Fibroblast of peridontal ligament (primary cell): Measurements from ENCODE around the gene PAPOLB.
A peak's percentile ranks its signal among the peaks of the same experiment; 100 is the strongest.
"Not testable (repeated sequence)": the region's sequence is repeated elsewhere in the genome, so short reads cannot be mapped to it uniquely, and the experiment has no call there.

Experiments
- DNase-seq: peaks from one replicate; pipeline ENCODE4 v3.0.0-alpha.2; 2010; ENCODE audit errors: extremely low read depth

PAPOLB gene

DNA sequence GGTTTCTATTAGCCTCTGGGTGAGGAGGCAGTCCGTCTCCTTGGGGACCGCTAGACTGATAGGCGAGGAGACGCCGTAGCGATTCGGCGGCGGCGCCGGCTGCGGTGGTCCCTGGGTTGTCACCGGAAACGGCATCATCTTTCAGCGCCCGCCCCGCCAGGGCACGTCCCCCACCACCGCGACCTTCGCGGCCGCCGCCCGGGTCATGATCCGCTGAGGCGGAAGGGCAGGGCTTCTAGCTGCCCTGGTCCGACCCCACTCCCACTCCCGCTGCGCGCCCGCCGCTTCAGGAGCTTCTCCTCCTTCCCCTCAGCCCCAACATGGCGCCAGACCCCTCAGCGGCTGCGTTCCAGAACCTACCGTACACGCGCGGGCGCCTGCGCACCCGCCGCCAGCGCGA lies at the start of gene PAPOLB:
Gene PAPOLB, minus strand, starts transcription at position 358 of the 400 bp plus-strand sequence. Its CDS starts 220 bp downstream, at position 138.
- DNase-seq, result no peak

DNA sequence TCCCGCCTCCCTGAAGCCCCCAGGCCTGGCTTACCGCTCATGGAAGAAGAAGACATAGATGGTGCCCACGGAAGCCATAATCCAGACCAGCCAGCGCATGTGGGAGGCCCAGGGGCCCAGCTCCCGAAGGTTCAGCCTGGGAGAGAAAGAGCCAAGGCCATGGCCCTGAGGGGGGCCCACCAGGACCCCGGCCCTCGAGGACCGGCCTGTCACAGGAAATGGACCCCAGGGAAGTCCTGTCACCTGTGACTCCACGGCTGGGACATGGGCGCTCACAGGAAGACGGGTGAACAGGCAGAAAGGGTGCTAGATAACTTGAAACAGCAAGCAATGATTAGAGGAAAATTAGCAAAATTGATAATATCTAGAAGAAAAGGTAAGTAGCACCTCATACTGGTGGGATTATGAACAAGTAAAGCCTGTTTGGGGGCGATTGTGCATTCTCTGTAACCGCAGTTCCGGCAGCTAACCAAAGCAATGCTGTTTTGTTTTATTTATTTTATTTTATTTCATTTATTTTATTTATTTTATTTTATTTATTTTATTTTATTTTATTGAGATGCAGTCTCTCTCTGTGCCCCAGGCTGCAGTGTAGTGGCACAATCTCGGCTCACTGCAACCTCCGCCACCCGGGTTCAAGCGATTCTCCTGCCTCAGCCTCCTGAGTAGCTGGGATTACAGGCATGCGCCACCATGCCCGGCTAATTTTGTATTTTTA lies 49.4 kb upstream of the PAPOLB start:
- no peak for DNase-seq

GRCh38 chr7:4906682-4907081 lies 44.9 kb upstream of the PAPOLB start:
- DNase-seq, result no peak

GRCh38 chr7:4905171-4905570 lies 43.3 kb upstream of the PAPOLB start:
- DNase-seq, result no peak

- DNase-seq, result no peak
Measured at GRCh38 chr7:4904346-4904745, 42.5 kb upstream of the PAPOLB start.

GRCh38 chr7:4895766-4896165 lies 33.9 kb upstream of the PAPOLB start:
- DNase-seq, result no peak

DNA sequence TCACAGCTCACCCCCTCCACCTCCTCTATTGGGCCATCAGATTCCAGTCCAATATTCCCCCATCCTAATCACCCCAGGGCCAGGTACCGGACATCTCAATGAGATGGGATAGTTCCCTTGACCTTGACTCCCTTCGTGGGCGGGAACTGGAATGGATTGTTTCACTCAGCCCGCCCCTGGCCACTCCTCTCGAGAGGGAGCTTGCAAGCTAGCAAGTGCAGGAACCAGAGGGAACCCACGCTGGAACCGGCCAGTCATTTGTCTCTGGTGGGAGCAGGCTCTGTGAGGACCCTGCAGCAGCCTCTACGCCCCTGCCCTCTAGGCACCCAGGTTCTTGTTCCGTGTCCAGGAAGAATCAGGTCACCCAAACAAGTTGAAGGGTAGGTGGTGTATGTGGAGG lies 32.7 kb upstream of the PAPOLB start:
- no peak for DNase-seq

- DNase-seq, result no peak
Measured at GRCh38 chr7:4893929-4894475, 32.2 kb upstream of the PAPOLB start.

- DNase-seq, result not testable (repeated sequence)
Measured at GRCh38 chr7:4893188-4893587, 31.4 kb upstream of the PAPOLB start.

- DNase-seq, result not testable (repeated sequence)
Measured at GRCh38 chr7:4891522-4891921, 29.7 kb upstream of the PAPOLB start.

- no peak for DNase-seq
Measured at GRCh38 chr7:4889682-4890081, 27.9 kb upstream of the PAPOLB start.

DNA sequence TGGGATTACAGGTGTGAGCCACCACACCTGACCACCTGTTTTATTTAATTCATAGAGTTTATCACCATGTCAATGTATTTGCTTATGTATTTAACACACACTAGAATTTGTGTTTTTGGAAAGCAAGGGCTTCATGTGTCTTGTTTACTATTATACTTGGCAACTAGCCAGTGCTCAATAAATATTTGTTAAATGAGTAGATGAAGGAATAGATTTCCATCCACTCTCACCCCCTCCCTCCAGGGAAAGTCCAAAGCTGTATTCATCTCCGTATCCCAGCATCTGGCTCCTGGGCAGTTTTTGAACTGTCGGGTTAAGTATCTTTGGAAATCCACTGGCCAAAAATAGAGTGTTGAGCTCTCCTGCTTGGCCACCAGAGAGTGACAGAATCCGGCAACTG lies 26.3 kb upstream of the PAPOLB start:
- no peak for DNase-seq

DNA sequence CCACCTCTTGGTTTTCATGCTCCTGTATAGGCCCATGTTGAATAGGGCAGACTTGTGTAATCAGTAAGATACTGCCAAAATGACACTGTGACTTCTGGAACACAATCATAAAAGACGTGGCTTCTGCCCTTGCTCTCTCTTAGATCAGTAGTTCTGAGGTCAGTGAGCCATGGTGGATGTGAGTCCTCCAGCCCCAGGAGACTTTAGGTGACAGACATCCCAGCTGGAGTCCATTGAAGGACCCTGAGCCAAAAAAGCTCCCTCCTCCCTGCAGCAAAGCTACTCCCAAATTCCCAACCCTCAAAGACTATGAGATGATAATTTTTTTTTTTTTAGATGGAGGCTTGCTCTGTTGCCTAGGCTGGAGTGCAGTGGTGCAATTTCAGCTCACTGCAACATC lies 24.8 kb upstream of the PAPOLB start:
- no peak for DNase-seq

GRCh38 chr7:4885317-4885807 lies 23.5 kb upstream of the PAPOLB start:
- no peak for DNase-seq

GRCh38 chr7:4884164-4884563 lies 22.3 kb upstream of the PAPOLB start:
- no peak for DNase-seq

- peak; percentile 81 for DNase-seq
Measured at GRCh38 chr7:4883372-4884144, 21.7 kb upstream of the PAPOLB start, which contains the start of gene RADIL. RADIL (minus strand) TSS chr7:4883716; CDS start chr7:4878139, 5,577 bp downstream.

DNA sequence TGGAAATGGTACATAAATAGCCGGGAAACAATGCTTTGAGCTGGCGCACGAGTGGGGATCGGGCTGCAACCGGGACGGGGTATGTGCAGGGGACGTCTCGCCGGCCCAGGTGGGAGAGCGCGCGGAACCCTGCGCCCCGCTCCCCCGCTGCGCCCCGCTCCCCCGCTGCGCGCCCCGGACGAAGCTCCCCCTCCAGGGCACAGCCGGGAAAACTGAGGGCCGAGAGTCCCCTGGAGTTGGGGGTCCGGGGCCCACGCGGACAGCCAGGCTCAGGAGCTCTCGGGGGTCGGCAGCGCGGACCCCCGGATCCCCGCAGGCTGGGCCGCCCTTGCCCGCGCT lies 21.2 kb upstream of the PAPOLB start:
- DNase-seq, result no peak

DNA sequence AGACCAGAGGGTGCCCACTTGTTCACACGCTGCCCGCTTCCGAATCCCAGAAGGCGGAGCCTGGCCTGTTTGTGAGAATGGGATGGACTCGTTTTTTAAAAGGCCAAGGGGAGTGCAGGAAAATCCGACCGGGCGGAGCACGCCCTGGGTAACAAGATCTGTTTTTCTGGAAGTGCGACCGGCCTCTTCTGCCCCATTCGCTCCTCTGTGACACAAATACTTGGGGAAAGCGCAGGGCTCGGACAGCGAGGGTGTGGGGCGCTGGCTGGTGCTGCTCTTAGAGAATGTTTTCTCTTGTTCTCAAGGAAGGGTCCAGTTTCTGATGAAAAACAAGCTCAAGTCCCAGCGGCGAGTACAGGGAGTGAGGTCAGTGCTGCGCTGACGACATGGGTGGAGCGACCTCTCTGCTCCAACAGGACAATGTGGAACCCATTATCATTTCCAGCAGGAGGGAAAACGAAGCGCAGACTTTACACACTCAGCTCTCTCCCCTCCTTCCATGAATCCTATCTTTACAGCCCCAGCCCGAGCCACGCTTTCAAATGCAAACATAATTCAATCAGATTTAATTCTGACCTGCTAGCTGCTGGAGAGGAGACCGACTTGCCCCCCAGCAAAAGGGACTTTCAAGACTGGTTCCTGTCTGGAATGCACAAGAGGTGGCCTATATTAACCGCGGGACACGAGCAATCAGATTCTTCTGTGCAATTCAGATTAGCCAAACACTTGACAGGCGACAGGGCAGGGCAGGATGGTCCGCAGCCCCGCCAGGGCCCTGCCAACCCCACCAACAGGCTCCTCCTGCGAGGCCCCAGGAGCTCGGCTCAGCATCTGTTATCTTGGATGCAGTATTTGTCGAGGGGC lies 20.6 kb upstream of the PAPOLB start:
- DNase-seq, result peak; percentile 92

GRCh38 chr7:4880218-4880617 lies 18.4 kb upstream of the PAPOLB start:
- DNase-seq, result no peak

GRCh38 chr7:4879396-4880081 lies 17.7 kb upstream of the PAPOLB start:
- DNase-seq, result no peak
